OCI-LY1 (cell line): ENCODE measurements around the gene EIPR1.
"Not testable (repeated sequence)": the region's sequence is repeated elsewhere in the genome, so short reads cannot be mapped to it uniquely, and the experiment has no call there.

Experiments
- H2AFZ ChIP-seq: fragments of 200-600 bp; sonication (generic), shearing (Covaris generic); 2 replicates; pipeline ENCODE4 v1.6.0; 2014; ENCODE audit warnings: antibody characterized with exemption, mild to moderate bottlenecking, low read length
- H3F3A ChIP-seq: fragments of 200-600 bp; sonication (generic), shearing (Covaris generic); 2 replicates; pipeline ENCODE4 v1.6.0; 2014; ENCODE audit warnings: mild to moderate bottlenecking, antibody characterized with exemption, low read length, moderate library complexity; ENCODE audit not compliant: insufficient read depth
- H3K27ac ChIP-seq: fragments of 200-600 bp; sonication (generic); 2 replicates; pipeline ENCODE4 v1.5.1; 2014; ENCODE audit warnings: low read length, mixed run types, mild to moderate bottlenecking, low read depth; ENCODE audit not compliant: poor library complexity, severe bottlenecking
- H3K27me3 ChIP-seq: fragments of 200-600 bp; sonication (generic); 2 replicates; pipeline ENCODE4 v1.6.0; 2014; ENCODE audit warnings: antibody characterized with exemption, mild to moderate bottlenecking, low read length, moderate library complexity; ENCODE audit not compliant: insufficient read depth
- H3K36me3 ChIP-seq: fragments of 200-600 bp; sonication (generic); 2 replicates; pipeline ENCODE4 v1.6.1; 2014; ENCODE audit warnings: mild to moderate bottlenecking, antibody characterized with exemption, low read length, moderate library complexity, mixed read lengths; ENCODE audit not compliant: insufficient read depth
- H3K4me1 ChIP-seq: fragments of 200-600 bp; sonication (generic); 2 replicates; pipeline ENCODE4 v1.5.1; 2014; ENCODE audit warnings: mild to moderate bottlenecking, low read length, moderate library complexity; ENCODE audit not compliant: insufficient read depth, severe bottlenecking
- H3K4me2 ChIP-seq: fragments of 200-600 bp; sonication (generic), shearing (Covaris generic); 2 replicates; pipeline ENCODE4 v1.6.1; 2014; ENCODE audit warnings: low read length
- H3K4me3 ChIP-seq: fragments of 200-600 bp; sonication (generic); 2 replicates; pipeline ENCODE4 v1.5.1; 2014; ENCODE audit warnings: low read length, low read depth, mild to moderate bottlenecking, mixed read lengths; ENCODE audit not compliant: poor library complexity, severe bottlenecking
- H3K79me2 ChIP-seq: fragments of 200-600 bp; shearing (Covaris generic); 2 replicates; pipeline ENCODE4 v1.6.1; 2016; ENCODE audit warnings: mixed run types, low read length, mixed read lengths; ENCODE audit not compliant: insufficient read depth
- H3K9ac ChIP-seq: fragments of 200-600 bp; sonication (generic), shearing (Covaris generic); 2 replicates; pipeline ENCODE4 v1.6.1; 2014; ENCODE audit warnings: mild to moderate bottlenecking, low read length, mixed read lengths
- H3K9me2 ChIP-seq: fragments of 200-600 bp; sonication (generic), shearing (Covaris generic); 2 replicates; pipeline ENCODE4 v1.6.1; 2014; ENCODE audit warnings: low read depth, mild to moderate bottlenecking, low read length, mixed read lengths
- H3K9me3 ChIP-seq: fragments of 200-600 bp; shearing (Covaris generic); 2 replicates; pipeline ENCODE4 v1.6.1; 2014; ENCODE audit warnings: low read length, mixed read lengths
- H4K20me1 ChIP-seq: fragments of 200-600 bp; sonication (generic), shearing (Covaris generic); 2 replicates; pipeline ENCODE4 v1.6.0; 2016; ENCODE audit warnings: mild to moderate bottlenecking, low read length; ENCODE audit not compliant: insufficient read depth
- CTCF ChIP-seq: fragments of 200-600 bp; sonication (generic), shearing (Covaris generic); IDR thresholded peaks from 2 replicates; pipeline ENCODE4 v1.5.1; 2017; ENCODE audit warnings: mild to moderate bottlenecking, antibody characterized with exemption, low read length, moderate library complexity, mixed read lengths
- EZH2 ChIP-seq: fragments of 200-600 bp; sonication (generic), shearing (Covaris generic); IDR thresholded peaks from 2 replicates; pipeline ENCODE4 v1.8.0; 2017; ENCODE audit warnings: borderline replicate concordance, mixed run types, mild to moderate bottlenecking, antibody characterized with exemption, low read length, moderate library complexity, mixed read lengths

The EIPR1 gene

GRCh38 chr2:3181416-3182010, 196.1 kb downstream of the EIPR1 start:
- H3K27me3 ChIP-seq = no peaks in the 10 kb centered on the region
- no peaks in the 10 kb centered on the region for H4K20me1 ChIP-seq
- H3K4me3 ChIP-seq = no peak overlapping the region
- TF ChIP-seq CTCF (no peak), EZH2 (no peak)
- H2AFZ ChIP-seq = no peak overlapping the region
- no peaks in the 10 kb centered on the region for H3F3A ChIP-seq
- H3K9me3 ChIP-seq = no peaks in the 10 kb centered on the region
- H3K36me3 ChIP-seq = 0 out of 2 replicates have a peak, but pooled peaks cover 4% of the 10 kb centered on the region
- no peaks in the 10 kb centered on the region for H3K4me1 ChIP-seq
- no peak overlapping the region for H3K27ac ChIP-seq
- H3K9ac ChIP-seq = no peak overlapping the region
- no peak overlapping the region for H3K4me2 ChIP-seq
- no peaks in the 10 kb centered on the region for H3K79me2 ChIP-seq
- no peaks in the 10 kb centered on the region for H3K9me2 ChIP-seq

- H3K27ac ChIP-seq, H3K79me2 ChIP-seq, H2AFZ ChIP-seq, H3K4me1 ChIP-seq, H3K36me3 ChIP-seq, H3K9me3 ChIP-seq, H3K4me2 ChIP-seq, H4K20me1 ChIP-seq, H3F3A ChIP-seq, H3K4me3 ChIP-seq, H3K27me3 ChIP-seq, H3K9ac ChIP-seq, H3K9me2 ChIP-seq: not testable (repeated sequence)
These were observed 196.8 kb downstream of the EIPR1 start for GRCh38 chr2:3180909-3181221.

- Histone ChIP-seq H3K79me2 (no peaks in the 10 kb centered on the region), H3K27me3 (no peaks in the 10 kb centered on the region), H2AFZ (no peak overlapping the region), H3K4me2 (no peak overlapping the region), H3K4me1 (no peaks in the 10 kb centered on the region), H3K4me3 (no peak overlapping the region), H3K9me2 (no peaks in the 10 kb centered on the region), H3K36me3 (0 out of 2 replicates have a peak, but pooled peaks cover 4% of the 10 kb centered on the region), H3F3A (no peaks in the 10 kb centered on the region), H4K20me1 (no peaks in the 10 kb centered on the region), H3K9ac (no peak overlapping the region), H3K9me3 (no peaks in the 10 kb centered on the region), H3K27ac (no peak overlapping the region)
- no peak for TF ChIP-seq EZH2
- no peak for TF ChIP-seq CTCF
These were observed 197.3 kb downstream of the EIPR1 start for GRCh38 chr2:3180082-3180908.
